GM19238 (cell line): ENCODE measurements around the gene SNX22.

Source experiments
- DNase-seq: peaks from one replicate; pipeline ENCODE4 v3.0.0; 2011; ENCODE audit warnings: low spot score; ENCODE audit not compliant: insufficient read length

SNX22 gene

DNA sequence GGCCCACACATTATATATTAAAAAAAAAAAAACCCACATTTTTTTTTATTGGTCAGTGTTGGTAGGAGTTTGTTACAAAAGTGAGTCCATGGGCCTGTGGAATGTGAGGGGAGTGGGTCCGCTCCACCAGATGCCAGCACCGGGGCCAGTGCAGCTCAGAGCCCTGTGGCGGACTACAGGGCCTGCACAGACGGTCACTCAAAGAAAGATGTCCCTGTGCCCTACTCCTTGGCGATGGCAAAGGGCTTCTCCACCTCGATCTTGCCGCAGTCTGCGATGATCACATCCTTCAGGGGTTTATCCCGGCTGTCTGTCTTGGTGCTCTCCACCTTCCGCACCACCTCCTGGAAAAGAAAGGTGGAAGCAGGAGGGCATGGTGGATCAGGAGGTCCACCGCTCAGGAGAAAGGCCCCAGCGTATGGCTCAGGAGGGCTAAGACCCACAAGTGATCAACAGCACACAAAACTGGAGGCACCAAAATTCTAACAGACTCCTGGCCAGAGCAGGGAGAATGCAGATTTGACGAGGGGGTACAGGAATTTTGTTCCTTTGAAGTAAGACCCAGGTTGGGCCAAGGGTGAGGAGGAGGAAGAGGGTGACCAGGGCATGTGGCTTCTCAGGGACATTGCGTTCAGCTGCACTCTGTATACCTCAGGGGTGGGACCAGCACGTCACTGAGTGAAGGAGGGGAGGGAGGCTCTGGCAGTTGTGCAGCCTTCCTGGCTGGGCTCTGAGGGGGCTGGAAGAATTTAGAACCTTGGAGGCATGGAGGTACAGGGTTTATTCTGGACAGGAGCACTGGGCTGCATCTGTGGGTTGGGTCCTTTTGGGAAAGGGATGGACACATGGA lies 4.5 kb downstream of the SNX22 start:
- DNase-seq = no peak

DNA sequence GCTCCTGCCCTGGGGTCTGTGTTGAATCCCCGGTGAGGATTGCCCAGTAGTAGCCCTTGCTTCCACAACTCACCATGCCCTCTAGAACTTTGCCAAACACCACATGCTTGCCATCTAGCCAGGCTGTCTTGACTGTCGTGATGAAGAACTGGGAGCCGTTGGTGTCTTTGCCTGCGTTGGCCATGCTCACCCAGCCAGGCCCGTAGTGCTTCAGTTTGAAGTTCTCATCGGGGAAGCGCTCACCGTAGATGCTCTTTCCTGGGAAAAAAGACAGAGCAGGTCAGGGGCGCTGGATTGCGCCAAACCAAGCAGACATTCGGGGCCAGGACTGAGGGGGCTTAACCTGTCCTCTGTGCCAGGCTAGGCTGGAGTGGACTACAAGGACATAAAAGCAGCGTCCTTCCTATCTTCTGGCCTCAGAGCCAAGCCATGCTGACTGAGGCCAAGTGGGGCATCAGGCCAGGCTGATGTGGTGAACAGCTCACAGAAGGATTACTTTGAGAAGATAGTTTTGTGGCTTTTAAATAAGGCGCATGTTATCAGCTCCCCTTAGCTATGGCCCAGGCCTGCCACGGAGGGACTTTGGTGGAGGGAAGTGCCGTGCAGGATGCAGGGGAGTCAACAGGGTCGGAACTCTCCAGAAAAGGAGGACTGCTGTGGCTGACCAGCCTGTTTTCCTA lies 5.3 kb downstream of the SNX22 start:
- DNase-seq = no peak

DNA sequence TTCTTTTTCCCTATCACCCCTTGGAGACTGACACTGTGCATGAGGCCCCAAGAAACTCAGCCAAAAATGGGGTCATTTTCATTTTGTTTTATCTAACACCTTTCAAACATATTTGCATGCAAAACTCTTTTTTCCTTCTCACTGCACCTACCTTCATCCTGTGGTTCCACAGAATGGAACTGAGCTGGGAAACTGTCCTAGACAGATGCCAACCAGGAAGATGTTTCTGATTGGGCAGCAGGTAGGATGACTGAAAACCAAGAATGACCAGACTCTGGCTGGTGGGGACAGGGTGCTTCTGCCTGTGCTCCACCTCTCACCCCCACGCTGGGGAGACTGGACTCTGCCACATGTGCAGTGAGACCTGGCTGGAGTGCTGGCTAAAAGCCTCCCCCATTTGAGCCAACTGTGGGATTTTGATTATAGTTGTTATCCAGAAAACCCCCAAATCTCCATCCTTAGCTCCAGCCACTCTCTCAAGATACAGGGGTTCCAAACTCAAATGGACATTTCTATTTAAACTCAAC lies 6.1 kb downstream of the SNX22 start:
- no peak for DNase-seq

DNA sequence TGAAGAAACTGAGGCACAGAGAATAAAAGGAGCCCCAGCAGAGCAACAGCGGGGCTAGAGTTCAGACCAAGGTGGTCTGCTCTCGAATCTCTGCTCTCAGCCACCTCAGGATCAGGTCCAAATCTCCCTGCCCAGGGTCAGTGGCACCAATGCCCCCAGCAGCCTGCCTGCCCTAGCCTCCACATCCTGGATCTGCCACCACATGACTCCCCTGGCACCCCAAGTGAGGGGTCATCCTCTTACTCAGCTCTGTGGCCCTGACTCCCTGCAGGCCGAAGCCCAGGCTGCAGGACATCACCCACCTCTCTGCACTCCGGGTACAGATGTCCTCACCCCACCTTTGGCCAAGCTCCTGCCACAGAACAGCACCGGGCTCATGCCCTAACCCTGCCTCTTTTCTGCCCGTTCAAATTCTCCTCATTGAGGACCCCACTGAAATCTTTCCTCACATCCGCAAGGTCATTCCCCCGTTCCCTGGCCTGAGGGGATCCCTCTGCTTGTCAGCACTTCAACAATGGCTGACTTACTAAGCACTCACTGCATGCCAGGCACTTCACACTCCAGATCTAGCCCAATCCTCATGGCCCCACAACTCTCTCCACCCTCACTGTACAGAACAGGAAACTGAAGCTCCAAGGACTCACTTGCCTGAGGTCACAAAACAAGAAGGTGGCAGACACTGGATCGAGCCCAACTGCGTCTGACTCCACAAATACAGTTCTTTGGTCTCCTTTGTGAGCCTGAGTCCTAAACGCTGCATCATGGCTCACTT lies 7.0 kb downstream of the SNX22 start:
- no peak for DNase-seq

DNA sequence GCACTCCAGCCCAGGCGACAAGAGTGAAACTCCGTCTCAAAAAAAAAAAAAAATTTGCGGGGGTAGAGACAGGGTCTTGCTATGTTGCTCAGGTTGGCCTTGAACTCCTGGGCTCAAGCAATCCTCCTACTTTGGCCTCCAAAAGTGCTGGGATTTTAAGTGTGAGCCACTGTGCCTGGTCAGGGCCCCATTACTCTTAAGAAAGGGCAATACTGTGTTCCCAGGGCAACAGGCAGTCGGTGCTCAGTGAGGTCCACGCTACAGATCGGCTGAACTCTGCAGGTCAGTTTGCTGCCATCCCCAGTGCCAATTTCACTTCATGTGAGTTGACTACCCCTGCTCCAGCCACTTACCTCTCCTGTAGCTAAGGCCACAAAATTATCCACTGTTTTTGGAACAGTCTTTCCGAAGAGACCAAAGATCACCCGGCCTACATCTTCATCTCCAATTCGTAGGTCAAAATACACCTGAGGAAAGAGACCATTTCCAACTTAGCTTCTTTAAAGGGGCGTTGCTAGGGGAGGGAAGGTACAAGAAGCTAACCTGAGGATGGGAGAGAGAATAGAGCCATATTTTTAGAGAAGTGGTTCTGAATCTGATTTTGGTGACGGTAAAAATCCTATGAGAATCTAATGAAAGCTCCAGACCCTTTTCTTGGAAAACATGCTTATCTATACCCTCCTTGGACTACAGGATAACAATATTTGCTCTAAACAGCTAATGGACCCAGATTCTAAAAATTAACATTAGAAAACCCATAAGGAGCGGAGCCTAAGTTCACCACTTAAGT lies 10.4 kb downstream of the SNX22 start:
- DNase-seq = no peak

DNA sequence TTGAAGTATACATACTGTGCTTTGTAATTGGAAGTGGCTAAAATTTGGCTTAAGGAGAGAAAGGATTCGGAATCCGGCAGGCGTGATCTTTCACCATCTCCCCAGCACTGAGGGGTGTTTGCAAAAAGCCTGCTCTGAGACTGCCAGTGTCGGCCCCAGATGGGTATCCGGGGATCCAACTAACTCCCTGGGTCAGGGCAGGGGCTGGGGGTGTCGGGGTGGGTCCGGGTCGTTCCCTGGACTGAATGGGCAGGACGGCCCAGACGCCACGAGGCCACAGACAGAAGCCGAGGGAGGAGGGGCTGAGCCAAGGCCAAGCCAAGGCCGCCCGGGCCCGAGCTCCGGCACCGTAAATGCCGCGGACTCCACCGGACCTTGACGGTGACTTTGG lies 10.9 kb downstream of the SNX22 start:
- DNase-seq = no peak

DNA sequence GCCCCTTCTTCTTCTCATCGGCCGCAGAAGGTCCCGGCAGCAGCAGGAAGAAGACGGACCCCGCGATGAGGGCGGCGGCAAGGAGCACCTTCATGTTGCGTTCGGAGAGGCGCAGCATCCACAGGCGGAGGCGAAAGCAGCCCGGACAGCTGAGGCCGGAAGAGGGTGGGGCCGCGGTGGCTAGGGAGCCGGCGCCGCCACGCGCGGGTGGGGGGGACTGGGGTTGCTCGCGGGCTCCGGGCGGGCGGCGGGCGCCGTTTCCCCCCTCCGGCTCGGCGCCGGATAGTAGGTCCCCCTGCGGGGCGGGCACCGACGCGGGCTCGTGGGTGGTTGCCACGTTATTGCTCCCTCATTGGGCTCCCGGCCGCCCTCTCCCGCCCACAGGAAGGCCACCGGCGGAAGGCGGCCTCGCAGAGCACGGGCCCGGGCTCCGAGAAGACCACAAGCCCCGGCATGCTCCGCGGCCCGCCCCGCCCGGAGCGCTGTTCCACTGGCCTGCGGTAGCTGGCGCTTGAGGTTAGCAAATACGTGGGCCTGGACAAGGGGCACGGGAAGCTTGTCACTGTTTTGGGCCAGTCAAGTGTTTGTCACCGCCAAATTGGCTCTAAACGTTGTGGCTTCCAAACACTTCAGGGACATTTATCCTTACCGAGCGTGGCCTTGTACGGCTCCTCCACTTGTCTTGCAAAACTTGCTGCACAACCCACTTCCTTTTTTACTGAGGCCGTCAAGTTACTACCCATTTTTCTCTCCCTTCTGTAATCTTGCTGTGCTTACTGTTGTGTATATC lies 11.5 kb downstream of the SNX22 start, which contains the start of gene PPIB:
Gene PPIB, minus strand, starts transcription at position 154 of the 790 bp plus-strand sequence. Its CDS starts 36 bp downstream, at position 118.
- peak; percentile 95 for DNase-seq

DNA sequence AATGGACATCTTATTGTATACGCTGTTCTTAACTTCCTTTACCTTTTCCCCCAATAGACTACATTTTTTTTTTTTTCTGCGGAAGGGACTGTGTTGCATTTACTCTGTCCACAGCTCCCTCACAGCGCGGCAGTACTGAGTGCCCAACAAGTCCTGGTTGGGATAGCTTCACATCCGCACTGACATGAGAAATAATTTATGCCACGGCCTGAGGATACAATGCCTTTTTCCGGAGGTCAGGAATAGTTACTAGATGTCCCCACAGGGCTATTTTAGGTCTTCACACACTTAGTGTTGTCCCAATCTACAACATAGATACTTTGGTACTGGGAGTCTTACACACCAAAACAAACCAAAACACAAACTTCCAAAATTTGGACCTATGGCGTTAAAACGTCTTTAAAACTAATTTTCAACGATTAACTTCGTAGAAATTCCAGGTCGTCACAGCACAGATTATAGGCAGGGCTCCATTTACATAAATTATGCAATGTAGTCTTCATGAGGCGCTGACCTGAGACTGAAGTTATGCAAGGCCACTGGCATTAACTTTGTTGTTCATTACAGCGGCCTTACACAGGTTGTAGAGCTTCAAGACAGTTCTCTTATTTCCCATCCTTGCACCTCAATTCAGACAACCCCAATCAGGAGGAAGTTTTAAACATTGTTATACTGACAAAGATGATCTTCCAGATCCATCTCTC lies 12.3 kb downstream of the SNX22 start:
- DNase-seq = no peak

DNA sequence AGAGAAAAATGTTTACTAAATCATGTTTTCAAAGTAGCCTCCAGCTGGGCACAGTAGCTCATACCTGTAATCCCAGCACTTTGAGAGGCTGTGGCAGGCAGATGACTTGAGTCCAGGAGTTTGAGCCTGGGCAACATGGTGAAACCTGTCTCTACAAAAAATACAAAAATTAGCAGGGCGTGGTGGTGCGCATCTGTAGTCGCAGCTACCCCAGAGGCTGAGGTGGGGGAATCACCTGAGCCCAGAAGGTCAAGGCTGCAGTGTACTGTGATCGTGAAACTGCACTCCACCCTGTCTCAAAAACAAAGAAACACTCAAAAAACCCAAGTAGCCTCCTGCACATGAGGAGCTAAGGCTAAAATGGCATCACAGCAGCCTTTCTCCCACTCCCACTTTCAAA lies 12.9 kb downstream of the SNX22 start:
- DNase-seq = no peak

DNA sequence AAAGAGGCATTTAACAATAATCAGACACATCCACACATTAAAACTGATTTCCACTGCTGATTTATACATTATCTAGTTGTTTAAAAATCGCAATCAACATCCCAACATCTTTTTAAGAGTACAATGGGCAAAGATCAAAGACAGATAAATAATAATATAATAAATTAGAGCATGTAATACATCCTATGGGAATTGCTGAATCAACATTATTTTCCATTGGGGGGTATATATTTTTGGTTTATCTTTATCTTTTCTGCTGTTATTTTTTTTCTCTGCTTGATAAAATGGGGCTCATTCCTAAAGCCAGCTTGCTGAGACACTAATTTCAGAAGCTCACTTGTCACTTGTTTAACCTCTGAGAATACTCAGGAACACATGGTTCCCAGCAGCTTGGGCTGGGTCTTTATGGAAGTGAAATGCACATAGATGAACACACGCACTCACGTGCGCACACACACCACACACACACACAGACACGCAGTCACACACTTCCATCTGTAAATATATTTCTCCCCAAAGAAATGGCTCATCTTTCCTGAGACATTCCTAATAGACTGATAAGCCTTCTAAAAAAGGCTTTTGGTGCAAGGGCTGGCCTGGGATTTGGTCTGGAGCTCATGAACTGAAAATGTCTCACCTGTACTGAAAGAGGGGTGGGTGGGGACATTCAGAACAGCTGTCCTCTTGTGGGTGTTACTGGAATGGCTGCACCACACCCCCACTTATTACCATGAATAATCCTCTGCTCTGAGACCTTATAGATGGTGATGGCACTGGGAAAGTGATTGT lies 14.8 kb downstream of the SNX22 start:
- DNase-seq = no peak

DNA sequence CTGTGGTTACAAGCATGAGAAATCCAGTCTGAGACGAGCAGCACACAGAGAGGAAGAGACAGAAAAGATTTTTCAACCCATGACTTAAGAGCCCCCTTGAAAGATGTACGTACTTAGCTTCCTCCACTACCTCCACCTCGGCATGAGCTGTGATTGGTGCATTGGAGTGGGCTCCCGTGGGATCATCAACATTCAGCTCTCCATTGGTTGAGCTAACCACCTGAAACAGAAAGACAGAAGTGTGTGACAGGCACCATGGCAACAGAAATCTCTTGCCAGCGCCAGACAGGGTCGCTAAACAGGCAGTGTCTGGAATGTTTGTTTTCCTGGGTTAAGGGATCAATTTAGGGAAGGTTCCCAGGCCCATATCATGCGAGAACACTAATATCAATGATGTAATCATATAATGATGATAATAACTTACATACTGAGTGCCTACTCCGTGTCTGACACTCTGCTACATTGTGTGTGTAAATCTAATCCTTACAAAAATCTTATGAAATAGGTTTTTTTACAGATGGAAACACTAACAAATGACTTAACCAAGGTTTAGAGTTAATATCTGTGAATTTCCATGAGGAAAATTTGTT lies 28.8 kb downstream of the SNX22 start:
- peak; percentile 58 for DNase-seq

DNA sequence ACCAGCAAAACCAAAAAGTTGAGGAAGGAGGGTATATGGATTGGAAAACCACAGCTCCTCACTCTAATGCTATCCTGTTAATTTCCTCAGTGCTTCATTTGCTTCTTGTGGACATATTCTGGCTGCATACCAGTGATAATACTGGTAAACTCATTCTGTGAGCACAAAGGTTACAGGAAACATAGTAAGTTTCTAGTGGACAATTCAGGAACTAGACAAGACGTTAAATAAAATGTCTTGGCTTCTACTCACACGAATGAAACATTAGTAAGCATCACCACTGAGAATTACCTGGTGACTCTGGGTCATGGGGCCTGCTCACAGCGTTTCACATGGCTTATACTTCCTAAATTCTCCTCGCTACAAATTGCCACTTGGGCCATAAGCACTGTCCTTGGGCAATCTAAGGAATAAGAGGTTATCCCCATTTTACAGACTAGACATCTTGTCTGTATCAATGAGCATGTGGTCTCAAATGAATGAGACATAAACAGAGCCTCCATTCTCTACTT lies 31.4 kb downstream of the SNX22 start:
- DNase-seq = no peak

DNA sequence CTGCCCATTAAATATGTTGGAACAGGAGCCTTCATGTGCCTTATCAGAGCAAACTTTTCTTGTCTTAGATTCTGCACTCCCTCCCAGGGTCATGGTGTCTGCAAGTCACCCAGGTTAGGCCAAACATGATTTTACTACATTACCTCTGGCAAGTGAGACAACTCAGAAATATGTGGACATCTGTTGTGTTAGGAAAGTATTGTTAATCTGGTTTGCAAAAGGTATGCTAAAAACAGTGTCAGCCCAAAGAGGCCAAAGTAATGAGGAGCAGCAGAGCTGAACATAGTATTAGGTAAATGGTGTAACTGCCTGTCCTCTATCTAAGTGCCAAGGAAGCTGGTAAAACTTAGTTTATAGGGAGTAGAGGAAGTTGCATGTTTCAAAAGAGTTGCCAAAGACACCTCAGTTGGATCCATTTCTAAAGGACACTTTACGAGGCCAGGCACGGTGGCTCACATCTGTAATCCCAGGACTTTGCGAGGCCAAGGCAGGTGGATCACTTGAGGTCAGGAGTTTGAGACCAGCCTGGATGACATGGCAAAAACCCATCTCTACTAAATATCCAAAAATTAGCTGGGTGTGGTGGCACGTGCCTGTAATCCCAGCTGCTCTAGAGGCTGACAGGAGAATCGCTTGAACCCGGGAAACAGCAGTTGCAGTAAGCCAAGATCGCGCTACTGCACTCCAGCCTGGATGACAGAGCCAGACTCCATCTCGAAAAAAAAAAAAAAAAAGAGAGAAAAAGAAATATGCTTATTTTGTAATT lies 33.8 kb downstream of the SNX22 start:
- DNase-seq = no peak

DNA sequence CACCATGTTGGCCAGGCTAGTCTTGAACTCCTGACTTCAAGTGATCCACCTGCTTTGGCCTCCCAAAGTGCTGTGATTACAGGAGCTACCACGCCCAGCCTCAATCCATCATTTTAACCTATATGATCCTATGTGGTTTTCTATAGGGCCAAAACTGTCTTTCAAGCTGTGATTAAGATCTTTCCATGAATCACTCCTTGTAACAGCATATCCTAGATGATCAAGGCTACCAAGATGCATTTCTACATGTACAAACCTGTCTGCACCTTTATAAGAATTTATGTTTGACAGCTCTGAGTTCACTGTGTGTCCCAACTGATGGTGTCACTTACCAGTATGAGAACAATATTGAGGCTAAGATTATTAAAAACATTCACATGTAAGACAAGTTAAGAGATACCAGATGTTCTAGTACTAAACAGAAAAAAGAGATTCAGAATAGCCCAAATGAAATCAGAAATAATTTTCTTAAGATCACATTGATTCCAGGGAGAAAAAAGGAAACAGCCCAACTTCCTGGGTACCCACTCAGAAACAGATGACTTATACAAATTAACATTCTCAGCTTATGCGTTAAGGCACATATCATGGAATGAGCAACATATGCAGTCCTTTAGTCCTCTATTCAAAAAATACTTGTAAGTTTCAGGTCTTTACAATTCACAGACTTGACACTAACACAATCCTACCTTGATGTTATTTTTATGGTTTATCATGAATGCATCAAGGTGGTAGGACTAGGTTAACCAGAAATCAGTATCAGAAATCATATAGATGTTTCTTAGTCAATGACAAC lies 36.1 kb downstream of the SNX22 start:
- no peak for DNase-seq

DNA sequence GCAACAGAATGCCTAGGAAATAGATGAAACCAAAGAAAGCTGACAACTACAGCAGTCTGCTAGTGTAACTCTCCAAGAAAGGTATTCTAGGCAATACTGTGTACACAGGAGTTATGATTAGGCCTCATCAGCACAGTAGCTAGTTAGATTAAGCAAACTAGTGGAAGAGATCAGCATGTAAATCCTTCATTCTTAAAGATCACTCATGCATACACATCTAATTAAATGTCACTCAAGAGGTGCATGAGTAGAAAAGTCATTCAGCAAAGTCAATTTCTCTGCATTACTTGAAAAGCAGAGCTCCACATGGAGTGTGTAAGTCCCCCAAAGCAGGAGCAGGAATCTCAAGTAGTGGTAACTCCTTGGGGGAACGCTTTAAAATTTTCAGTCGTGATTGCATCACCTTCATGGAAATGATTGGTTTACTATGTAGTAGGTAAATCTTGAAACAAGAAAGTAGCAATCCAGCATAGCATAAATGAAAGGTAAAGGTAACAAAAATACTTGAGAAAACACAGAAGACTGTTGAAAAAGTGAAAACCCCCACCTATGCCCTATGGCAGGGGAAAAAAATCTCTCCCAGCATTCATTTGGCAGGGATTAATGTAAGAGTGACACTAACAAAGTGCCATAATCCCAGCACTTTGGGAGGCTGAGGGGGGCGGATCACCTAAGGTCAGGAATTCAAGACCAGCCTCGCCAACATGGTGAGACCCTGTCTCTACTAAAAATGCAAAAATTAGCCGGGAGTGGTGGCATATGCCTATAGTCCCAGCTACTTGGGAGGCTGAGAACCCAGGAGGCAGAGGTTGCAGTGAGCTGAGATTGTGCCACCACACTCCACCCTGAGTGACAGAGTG lies 40.7 kb downstream of the SNX22 start:
- DNase-seq = no peak

DNA sequence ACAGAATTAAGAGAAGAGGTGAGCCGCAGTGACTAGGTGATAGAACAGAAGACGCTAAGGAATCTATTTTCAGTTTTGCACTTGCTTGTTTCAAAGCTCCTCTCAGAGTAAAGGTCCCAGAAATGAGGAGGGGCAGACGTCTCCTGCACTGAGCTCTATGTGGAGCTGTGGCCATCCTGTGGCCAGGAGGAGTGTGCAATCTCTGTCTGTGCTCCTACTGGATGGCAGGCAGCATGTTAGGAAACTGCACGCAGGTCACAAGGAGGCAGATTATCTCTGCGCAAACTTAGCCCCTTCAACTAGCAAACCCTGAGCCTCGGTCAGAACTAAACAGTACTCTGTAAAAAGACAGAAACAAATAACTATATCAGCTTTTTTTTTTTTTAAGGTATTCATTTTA lies 42.4 kb downstream of the SNX22 start:
- no peak for DNase-seq
